ENCODE measurements around the gene TMEM109.

- TF ChIP-seq POU5F1 (IDR thresholded peaks at IDR 0.05; ENCODE audit: low read depth, low read length) (no peak), RXRA (IDR thresholded peaks at IDR 0.05; ENCODE audit: insufficient read depth, low read depth, low read length) (no peak), CTCF (IDR thresholded peaks at IDR 0.05; ENCODE audit: control extremely low read depth in 1 of 3, insufficient read depth in 1 of 3, low read depth in 1 of 3, low read length in 3 of 3) (no peak), POLR2A (IDR thresholded peaks at IDR 0.05; ENCODE audit: control extremely low read depth in 1 of 2, low read depth in 2 of 2, low read length in 2 of 2) (no peak), FOSL1 (IDR thresholded peaks at IDR 0.05; ENCODE audit: insufficient read depth, low read depth, low read length) (no peak), KDM5A (IDR thresholded peaks at IDR 0.05; ENCODE audit: low read length) (no peak), HDAC6 (IDR thresholded peaks at IDR 0.05; ENCODE audit: low read depth, low read length) (no peak), RFX5 (IDR thresholded peaks at IDR 0.05; ENCODE audit: borderline replicate concordance, low read depth, low read length) (no peak), EP300 (IDR thresholded peaks at IDR 0.05; ENCODE audit: borderline replicate concordance in 1 of 2, low read depth in 2 of 2, low read length in 2 of 2) (no peak), POLR2AphosphoS5 (IDR thresholded peaks at IDR 0.05; ENCODE audit: low read depth, low read length) (no peak), YY1 (IDR thresholded peaks at IDR 0.05; ENCODE audit: low read depth, low read length) (no peak), ZNF274 (IDR thresholded peaks at IDR 0.05; ENCODE audit: borderline replicate concordance, extremely low read depth, low read length) (no peak)
Measured at GRCh38 chr11:60876168-60876485, 37.8 kb upstream of the TMEM109 start.
